Endothelial cell of umbilical vein (primary cell): ENCODE results near the gene NUDT21.

ENCODE experiments used
- CTCF ChIP-seq, 2 donors: IDR thresholded peaks; 1 replicate in 1 of 2; 2 replicates in 1 of 2; pipeline ENCODE4 v1.5.1; 2011; ENCODE audit warnings: low read length in 2 of 2, mild to moderate bottlenecking in 2 of 2, moderate library complexity in 2 of 2, control low read depth in 1 of 2, inconsistent platforms in 1 of 2, low read depth in 1 of 2; ENCODE audit not compliant: insufficient read depth in 1 of 2; ENCODE audit errors: extremely low read depth in 1 of 2
- POLR2A ChIP-seq: IDR thresholded peaks from 2 replicates; pipeline ENCODE4 v1.6.1; 2012; ENCODE audit warnings: low read depth, mild to moderate bottlenecking, control low read depth, low read length

GRCh38 chr16:56468800-56469199, 17.7 kb upstream of the NUDT21 start:
- no peak for TF ChIP-seq POLR2A
- no peak for TF ChIP-seq CTCF (IDR thresholded peaks at IDR 0.05; ENCODE audit: extremely low read depth in 1 of 2, insufficient read depth in 1 of 2, low read depth in 1 of 2, low read length in 2 of 2)
